GM18519 (cell line): ENCODE data around the gene FERMT2.

Experiments
- ATAC-seq: cut with Tn5 transposase; IDR thresholded peaks from one replicate; pipeline ENCODE4 v1.9.1; 2021; ENCODE audit warnings: mild to moderate bottlenecking, moderate library complexity; ENCODE audit not compliant: unreplicated experiment, low FRiP score

Gene FERMT2, protein sequence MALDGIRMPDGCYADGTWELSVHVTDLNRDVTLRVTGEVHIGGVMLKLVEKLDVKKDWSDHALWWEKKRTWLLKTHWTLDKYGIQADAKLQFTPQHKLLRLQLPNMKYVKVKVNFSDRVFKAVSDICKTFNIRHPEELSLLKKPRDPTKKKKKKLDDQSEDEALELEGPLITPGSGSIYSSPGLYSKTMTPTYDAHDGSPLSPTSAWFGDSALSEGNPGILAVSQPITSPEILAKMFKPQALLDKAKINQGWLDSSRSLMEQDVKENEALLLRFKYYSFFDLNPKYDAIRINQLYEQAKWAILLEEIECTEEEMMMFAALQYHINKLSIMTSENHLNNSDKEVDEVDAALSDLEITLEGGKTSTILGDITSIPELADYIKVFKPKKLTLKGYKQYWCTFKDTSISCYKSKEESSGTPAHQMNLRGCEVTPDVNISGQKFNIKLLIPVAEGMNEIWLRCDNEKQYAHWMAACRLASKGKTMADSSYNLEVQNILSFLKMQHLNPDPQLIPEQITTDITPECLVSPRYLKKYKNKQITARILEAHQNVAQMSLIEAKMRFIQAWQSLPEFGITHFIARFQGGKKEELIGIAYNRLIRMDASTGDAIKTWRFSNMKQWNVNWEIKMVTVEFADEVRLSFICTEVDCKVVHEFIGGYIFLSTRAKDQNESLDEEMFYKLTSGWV

DNA sequence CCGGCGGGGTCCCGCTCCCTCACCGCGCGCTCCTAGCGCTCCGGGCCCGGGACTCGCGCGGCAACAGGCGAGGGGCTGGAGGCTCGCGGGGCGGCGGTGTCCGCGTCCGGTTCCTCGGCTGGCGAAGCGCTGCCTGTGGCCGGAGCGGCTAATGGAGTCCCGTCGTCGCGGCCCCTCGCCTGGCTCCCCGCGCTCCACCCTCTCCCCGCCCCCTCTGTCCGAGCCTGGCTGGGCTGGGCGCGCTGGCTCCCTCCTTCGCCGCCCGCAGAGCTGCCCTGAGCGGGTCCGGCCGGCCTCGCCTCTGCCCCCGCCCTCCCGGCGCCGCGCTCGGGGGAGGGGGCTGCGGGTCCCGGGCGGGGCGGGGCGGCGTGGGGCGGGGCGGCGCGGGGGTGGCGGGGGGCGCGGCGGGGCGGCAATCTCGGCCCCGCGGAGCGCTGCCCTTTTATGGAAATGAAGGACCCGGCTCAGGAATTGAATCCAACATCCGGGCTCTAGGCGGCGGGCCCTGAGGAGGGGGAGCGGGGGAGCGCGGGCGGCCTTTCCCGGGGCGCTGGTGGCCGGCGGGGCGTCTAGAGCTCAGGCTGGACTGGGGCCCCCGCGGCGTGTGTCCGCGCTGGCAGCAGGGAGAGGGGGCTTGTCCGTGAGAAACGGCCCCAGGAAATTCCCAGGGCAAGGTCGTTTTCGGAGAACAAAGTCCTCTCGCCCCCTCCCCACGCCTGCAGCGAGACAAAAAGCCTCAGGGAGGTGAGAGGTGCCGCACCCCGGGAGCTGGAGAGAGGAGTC lies at the start of gene FERMT2:
FERMT2 (minus strand) TSS at position 153 of the 783 bp plus-strand sequence. CDS start 482 bp downstream, outside the sequence.
- ATAC-seq = no peak

DNA sequence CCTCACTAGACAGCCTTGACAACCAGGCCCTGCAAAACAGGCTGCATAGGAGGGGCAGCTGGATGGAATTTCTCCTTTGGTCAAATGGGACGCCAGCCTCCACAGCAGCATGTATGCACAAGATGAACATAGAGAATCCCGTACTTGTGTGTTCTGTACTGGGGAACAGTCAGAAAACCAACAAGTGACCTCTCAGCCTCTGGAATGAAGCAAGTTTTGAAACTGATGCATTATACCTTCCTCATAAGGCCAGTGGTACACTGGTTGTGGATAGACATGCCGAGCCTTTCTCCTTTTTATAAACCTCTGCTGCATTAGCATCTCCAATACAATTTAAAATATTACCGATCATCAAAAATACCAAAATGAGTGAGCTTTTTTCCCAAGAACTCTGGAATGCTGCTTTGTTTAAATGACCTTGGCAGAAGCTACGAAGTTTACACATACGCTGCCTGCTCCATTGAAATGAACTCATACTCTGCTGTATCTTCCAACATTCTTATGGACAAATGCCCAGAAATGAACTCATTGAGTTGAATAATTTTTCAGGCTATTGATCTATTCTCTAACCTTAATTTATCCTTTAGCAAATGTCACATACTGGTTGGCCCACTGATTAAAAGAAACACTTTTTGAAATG lies 47.6 kb upstream of the FERMT2 start:
- ATAC-seq = no peak

DNA sequence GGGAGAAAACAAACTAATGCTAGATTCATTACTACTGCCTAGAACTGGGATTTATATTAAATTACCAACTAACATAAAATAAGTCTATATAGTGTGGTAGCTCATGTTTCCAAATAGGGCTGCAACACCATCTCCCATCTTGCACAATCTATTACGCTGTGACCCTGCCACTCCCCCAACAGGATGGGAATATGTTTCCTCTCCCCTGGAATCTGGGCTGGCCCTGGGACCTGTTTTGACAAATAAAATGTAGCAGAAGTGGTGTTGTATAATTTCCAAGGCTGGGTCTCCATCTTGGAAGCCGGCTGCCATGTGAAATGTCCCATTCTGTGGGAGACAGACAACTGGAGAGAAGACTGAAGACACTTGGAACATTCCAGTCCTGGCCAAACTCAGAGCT lies 45.6 kb upstream of the FERMT2 start:
- no peak for ATAC-seq

DNA sequence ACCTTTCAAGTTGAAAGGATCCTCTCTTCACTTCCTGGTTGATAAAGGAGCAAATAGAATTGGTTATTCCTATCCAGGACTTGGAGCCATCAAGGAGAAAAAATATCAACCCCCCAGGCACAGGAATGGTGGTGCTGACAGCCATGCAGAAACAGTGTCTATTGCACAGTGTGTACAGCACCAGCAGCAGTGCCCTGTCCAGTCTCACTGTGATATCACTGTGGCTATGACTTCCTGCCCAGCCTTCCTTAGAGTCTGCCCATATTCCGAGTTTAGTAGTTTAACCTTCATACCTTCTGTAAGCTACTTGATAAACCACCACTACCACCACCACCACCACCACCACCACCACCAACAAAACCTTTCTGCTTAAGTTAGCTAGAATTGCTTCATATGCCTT lies 45.1 kb upstream of the FERMT2 start:
- ATAC-seq = no peak

DNA sequence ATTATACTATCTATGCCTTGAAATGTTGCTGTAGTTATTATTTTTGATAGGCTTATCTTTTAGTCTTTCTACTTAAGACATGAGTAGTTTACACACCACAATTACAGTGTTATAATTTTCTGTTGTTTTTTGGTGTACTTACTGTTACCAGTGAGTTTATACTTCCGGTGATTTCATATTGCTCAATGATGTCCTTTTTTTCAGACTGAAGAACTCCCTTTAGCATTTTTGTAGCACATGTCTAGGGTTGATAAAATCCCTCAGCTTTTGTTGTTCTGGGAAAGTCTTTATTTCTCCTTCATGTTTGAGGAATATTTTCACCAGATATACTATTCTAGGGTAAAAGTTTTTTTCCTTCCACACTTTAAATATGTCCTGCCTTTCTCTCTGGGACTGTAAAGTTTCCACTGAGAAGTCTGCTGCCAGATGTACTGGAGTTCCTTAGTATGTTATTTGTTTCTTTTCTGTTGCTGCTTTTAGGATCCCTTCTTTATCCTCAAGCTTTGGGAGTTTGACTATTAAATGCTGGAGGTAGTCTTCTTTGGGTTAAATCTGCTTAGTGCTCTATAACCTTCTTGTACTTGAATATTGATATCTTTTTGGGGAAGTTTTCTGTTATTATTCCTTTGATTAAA lies 41.5 kb upstream of the FERMT2 start:
- no peak for ATAC-seq

DNA sequence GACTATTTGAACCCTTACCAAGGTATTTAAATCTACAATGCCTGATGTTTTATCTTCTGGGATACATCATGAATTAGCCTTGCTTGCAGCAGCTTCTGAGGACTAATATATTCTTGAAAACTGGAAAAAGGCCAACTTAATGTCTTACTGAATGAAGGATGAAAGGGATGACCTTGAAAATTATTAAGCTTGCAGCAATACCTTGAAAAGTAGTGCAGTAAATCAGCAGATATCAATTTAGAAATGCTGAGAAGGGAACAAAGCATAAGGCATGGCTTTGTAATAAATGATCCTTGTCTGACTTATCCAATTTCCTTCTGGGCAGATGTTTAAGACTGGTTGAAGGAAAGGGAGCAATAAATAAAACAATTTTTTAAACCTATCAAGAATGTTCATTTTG lies 37.3 kb upstream of the FERMT2 start:
- no peak for ATAC-seq

DNA sequence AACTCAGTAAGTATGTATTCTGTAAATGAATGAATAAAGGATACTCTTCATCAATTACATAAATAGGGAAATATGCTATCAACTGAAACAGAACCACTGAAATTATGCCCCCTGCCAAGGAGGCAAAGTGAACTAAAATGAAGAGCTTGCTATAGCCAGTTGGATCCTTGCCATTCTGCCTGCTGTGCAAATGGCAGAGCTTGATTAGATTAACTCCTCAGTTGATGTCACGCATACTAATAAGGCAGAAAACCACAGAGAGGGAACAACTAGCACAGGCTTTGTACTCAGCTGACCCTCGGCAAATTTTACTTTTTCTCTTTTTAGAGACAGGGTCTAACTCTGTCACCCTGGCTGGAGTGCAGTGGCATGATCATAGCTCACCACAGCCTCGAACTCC lies 36.7 kb upstream of the FERMT2 start:
- no peak for ATAC-seq

DNA sequence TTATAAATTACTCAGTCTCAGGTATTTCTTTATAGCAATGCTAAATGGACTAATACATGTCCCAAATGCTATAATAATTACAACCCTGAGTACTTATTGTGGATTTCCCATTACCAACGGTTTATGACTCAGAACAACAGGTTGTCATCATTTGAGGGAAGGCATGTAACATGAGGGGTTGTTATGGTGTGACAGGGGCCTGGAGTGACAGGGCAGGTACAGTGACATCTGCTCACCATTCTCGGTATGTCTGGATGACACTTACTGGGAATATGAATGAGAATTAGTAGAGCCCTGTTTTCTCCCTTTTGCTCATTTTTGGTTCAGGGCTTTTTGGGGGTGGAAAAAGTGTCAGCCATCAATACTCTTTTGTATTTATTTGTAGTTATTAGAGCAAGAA lies 36.2 kb upstream of the FERMT2 start:
- no peak for ATAC-seq

DNA sequence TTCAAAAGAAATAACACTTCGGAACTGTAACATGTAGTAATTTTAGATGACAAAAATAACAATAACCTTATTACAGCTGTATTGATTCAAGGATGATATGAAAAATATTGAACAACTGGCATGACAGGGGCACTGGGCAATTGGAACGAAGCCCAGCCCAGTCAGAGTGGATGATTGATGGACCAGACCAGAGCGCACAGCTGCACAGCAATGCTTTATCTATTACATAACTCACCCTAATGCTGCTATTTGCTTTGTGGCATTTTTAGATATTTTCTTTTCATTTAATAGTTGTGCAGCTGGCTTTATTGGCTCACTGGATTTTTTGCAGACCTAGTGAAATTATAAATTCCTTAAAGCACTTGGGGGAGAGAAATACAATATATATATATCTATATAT lies 26.9 kb upstream of the FERMT2 start:
- no peak for ATAC-seq

DNA sequence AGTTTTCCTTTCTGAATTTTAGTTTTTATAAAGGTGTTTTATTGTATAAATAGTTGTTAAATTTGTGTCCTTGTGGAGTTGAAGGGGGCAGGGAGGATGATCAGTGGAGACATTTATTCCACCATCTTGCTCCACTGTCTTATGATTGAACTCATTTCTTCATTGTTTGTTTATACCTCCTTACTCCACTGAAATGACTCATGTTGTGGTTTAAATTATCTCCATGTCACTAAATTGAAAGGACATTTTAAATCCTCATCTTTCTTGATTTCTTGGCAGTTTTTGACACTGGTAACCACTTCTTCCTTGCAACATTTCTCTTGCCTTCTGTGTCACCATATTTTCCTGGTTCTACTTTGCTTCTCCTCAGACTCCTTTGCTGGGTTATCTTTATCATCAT lies 23.6 kb upstream of the FERMT2 start:
- ATAC-seq = no peak

DNA sequence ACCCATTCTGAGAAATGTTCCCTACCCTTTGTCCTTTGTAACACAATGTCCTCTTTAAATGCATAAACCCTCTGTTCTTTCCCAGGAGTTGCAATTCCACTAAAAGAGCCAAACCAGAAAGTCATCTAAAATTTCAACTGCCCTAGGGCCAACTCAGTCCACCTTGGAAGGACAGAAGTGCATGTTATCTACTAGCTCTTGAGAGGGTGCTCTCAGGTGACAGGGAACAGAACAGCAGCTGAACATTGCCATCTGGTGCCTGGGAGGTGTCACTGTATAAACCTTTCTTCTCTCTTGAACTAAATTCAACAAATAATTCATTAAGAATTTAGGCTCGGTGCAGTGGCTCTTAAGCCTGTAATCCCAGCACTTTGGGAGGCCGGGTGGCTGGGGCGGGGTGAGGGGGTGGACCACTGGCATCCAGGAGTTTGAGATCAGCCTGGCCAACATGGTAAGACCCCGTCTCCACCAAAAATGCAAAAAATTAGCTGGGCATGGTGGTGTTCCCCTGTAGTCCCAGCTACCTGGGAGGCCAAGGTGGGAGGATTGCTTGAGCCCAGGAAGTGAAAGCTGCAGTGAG lies 10.3 kb upstream of the FERMT2 start:
- ATAC-seq = no peak

DNA sequence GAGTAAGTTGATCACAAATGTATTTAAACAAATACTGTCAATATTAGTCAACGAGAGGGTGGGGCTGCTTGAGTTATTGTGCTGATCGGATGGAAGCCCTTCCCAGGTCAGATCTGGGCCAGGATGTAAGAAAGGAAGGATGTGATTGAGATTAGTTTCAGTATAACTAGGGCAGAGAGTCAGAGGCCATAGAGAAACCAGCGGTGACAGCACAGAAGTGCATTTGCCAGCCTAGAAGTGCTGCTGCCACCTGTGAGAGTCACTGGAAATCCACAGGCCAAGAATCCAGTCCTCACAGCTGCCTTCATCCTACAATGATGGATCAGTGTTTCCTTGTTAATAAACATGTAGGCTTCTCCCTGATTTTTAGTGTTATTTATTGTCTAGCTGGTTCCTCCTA lies 9.8 kb upstream of the FERMT2 start:
- no peak for ATAC-seq

DNA sequence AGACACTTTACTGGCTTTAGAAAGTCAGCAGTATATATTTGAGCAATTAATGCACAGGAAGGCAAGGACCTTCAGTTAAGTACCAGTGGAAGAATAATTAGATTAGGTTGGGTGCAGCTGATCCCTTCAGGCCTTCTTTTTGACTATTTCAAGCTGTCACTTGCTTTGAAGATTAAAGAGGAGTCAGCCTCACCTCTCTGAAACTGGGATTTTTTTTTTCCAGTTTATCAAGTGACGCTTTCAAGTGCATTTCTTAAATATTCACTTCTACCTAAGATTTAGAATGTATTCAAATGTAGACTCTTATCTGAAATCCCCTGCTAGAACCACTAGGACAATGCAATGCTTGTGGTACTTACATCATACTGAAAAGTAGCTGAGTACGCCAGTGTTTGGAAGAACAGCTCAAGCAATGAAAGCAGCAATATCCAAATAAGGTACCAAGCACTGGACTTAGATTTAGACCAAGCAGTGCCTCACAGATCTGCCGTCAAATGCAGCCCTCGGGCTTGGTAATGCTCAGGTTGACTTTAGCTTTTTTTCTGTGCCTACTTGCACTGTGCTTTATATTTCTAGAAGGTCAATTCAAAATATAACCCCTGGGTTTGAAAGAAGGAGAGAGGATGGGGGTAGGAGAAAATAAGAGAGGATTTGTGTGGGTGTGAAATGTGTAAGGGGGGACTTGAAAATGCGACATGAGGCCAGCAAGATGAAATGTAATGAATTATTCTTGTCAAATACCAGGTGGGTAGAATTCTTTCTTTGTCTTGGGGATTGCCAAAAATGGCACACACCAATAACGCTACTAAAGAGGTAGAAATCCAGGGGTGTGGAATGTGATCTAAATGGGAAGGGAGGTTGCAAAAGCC lies 3.7 kb upstream of the FERMT2 start:
- no peak for ATAC-seq

DNA sequence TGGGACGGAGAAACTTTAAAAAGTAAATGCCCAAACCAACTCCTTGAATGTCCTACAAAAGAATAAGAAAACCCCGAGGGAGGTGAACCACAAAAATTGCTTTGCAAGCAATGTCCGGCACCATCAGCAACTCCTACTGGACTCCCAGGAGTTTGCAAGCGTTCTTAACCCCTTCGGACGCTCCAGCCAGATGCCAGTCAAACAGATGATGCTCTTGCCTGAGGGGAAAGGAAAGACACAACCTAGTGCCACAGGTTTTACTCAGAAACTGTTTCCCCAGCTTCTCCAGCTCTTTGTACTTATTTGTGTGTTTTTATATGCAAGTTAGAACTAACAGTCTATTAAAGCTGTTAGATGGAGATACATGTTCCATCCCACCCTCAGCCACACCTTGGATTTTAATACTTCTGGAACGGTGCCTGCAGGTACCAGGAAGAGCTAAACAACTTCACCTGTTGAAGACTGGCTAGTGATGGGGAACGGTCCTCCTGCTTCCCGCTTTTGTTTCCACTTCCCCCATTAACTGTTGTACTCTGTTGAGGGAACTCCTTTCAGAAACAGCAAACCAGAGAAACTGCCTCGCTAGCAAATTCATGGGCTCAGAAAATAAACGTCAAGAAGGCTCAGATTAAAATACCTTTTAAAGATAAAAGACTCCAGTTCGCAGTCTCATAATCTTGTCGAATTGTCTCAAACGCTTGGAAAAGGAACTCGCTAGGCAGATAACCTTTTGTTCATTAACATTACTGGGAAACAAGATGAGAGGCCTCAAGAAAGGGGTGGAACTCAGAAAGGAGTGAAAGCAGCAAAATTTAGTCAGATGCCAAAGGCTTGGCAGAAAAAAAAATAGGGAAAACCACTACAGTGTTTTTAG lies 1.1 kb upstream of the FERMT2 start:
- ATAC-seq = no peak

DNA sequence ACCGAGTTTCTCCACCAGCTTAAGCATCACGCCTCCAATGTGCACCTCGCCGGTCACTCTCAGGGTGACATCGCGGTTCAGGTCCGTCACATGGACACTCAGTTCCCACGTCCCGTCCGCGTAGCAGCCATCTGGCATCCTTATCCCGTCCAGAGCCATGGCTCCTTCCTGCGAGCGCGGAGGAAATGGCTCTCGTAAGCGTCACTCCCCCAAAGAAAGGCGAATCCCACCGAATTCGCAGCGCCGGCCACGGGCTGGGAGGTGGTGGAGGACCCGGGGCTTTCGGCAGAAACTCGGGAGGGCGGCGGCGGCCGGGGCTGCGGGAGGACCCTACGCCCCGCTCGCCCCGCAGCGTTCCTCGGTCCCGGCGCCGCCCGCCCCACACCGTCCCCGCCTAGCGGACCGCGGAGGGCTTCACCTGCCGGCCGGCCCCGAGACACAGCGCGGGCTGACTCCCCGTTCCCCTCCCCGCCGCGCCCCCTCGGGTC lies 396 bp downstream of the FERMT2 start:
- no peak for ATAC-seq

DNA sequence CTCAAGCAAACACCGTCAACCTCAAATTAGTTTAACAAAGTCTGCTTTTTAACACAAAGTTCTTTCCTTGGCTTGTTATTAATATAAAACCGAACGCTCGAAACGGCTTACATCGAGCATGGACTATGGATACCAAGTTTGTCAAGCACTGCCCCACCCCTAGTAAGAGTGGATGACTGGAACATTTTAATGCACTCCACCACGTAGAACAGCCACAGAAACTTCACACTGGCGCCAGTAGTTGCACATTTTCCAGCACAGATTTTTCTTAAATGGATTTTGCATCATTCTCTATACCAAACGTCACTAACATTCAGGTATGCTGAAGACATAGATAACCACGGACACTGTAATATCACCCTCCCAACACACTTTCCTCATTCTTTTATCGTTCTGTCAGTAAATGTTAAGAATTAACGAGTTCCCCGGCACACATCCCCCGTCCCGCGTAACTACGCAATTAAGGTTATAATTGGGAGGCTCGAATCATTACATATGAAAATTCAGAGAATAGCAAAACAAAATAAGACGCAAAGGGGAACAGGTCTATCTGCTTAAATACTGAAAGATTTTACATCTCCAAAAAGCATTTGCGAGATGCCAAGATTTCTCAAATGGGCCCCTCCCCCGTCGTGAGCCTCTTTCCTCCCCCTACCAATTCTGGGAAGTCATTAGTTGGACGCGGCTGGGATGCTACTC lies 990 bp downstream of the FERMT2 start:
- no peak for ATAC-seq

DNA sequence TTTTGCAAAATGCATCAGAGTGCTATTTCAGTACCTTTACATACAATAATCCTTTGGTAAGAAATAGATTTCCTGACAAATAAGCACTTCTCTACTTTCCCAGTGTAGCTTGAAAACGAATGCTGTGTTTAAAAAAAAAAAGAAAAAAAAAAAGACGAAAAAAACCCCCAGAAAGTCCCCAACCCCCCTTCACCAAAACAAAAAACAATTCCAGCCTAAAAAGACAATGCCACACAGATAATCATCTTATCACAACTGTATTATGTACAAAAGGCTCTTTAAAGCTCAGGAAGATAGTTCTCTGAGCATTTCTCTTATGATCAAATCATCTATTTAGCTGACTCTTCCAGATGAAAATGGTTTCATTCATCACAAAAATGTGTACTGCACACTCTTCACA lies 1.6 kb downstream of the FERMT2 start:
- no peak for ATAC-seq
